ENCODE results near the gene OGDH.

Gene OGDH

DNA sequence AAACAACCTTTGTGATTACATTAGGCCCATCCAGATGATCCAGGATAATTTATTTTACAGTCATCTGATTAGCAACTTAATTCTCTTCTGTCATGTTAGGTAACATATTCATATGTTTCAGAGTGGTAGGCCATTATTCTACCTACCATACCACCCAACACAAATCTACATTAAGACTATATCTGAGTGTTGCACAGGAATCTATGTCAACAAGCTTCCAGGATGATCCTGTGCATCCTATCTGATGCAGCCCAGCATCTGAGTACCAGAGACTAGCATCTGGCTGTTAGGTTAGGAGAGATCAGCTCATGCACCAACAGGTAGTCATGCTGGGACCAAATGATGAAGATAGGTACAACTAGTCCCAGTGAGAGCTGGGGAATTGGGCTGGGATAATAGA, 31.4 kb upstream of the OGDH start:
- TF ChIP-seq POLR2AphosphoS5 (IDR thresholded peaks at IDR 0.05; ENCODE audit: low read depth, low read length) (no peak), SIN3A (IDR thresholded peaks at IDR 0.05; ENCODE audit: borderline replicate concordance, insufficient read depth, low read length) (no peak), TAF1 (IDR thresholded peaks at IDR 0.05; ENCODE audit: borderline replicate concordance, insufficient read depth, low read length) (no peak), FOXP2 (optimal IDR thresholded peaks at IDR 0.05; ENCODE audit: borderline replicate concordance, extremely low read depth, extremely low read length, insufficient read depth) (no peak)
- TF ChIP-seq, protein P1, sequence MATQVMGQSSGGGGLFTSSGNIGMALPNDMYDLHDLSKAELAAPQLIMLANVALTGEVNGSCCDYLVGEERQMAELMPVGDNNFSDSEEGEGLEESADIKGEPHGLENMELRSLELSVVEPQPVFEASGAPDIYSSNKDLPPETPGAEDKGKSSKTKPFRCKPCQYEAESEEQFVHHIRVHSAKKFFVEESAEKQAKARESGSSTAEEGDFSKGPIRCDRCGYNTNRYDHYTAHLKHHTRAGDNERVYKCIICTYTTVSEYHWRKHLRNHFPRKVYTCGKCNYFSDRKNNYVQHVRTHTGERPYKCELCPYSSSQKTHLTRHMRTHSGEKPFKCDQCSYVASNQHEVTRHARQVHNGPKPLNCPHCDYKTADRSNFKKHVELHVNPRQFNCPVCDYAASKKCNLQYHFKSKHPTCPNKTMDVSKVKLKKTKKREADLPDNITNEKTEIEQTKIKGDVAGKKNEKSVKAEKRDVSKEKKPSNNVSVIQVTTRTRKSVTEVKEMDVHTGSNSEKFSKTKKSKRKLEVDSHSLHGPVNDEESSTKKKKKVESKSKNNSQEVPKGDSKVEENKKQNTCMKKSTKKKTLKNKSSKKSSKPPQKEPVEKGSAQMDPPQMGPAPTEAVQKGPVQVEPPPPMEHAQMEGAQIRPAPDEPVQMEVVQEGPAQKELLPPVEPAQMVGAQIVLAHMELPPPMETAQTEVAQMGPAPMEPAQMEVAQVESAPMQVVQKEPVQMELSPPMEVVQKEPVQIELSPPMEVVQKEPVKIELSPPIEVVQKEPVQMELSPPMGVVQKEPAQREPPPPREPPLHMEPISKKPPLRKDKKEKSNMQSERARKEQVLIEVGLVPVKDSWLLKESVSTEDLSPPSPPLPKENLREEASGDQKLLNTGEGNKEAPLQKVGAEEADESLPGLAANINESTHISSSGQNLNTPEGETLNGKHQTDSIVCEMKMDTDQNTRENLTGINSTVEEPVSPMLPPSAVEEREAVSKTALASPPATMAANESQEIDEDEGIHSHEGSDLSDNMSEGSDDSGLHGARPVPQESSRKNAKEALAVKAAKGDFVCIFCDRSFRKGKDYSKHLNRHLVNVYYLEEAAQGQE (IDR thresholded peaks at IDR 0.05; ENCODE audit: insufficient read depth in 1 of 2, low read depth in 2 of 2, low read length in 2 of 2): no peak

- TF ChIP-seq POLR2AphosphoS5 (IDR thresholded peaks at IDR 0.05; ENCODE audit: low read depth, low read length) (no peak), SIN3A (IDR thresholded peaks at IDR 0.05; ENCODE audit: borderline replicate concordance, insufficient read depth, low read length) (no peak), TAF1 (IDR thresholded peaks at IDR 0.05; ENCODE audit: borderline replicate concordance, insufficient read depth, low read length) (no peak), FOXP2 (optimal IDR thresholded peaks at IDR 0.05; ENCODE audit: borderline replicate concordance, extremely low read depth, extremely low read length, insufficient read depth) (no peak)
- TF ChIP-seq, protein P1 (IDR thresholded peaks at IDR 0.05; ENCODE audit: insufficient read depth in 1 of 2, low read depth in 2 of 2, low read length in 2 of 2): no peak
These were observed 30.2 kb upstream of the OGDH start for GRCh38 chr7:44576228-44576627.

- TF ChIP-seq POLR2AphosphoS5 (IDR thresholded peaks at IDR 0.05; ENCODE audit: low read depth, low read length): no peak
- TF ChIP-seq, protein P1 (IDR thresholded peaks at IDR 0.05; ENCODE audit: insufficient read depth in 1 of 2, low read depth in 2 of 2, low read length in 2 of 2): no peak
- TF ChIP-seq FOXP2 (optimal IDR thresholded peaks at IDR 0.05; ENCODE audit: borderline replicate concordance, extremely low read depth, extremely low read length, insufficient read depth): no peak
- TF ChIP-seq TAF1 (IDR thresholded peaks at IDR 0.05; ENCODE audit: borderline replicate concordance, insufficient read depth, low read length): no peak
These were observed 25.2 kb upstream of the OGDH start for GRCh38 chr7:44580945-44581878.

GRCh38 chr7:44581879-44582603, 24.4 kb upstream of the OGDH start, which contains the start of gene TMED4:
TSS of gene TMED4 (minus strand) at chr7:44582231. CDS start at chr7:44582206, 25 bp downstream.
- TF ChIP-seq, protein P1 (IDR thresholded peaks at IDR 0.05; ENCODE audit: insufficient read depth in 1 of 2, low read depth in 2 of 2, low read length in 2 of 2): no peak
- TF ChIP-seq TAF1 (IDR thresholded peaks at IDR 0.05; ENCODE audit: borderline replicate concordance, insufficient read depth, low read length) (peak; percentile 64; the same call in 1 of the 2 replicates), POLR2AphosphoS5 (IDR thresholded peaks at IDR 0.05; ENCODE audit: low read depth, low read length) (peak; percentile 97)

All from PFSK-1 (cell line).